ENCODE data around the gene AFAP1. TPM values are rescaled to one million over a fixed set of nuclear protein-coding genes. Genes with fewer than 3 reads are reported as not detected.
A peak's percentile ranks its signal among the peaks of the same experiment; 100 is the strongest.

The AFAP1 gene
- total RNA-seq, 1 donor from 2014 or later = 67.9 TPM

DNA sequence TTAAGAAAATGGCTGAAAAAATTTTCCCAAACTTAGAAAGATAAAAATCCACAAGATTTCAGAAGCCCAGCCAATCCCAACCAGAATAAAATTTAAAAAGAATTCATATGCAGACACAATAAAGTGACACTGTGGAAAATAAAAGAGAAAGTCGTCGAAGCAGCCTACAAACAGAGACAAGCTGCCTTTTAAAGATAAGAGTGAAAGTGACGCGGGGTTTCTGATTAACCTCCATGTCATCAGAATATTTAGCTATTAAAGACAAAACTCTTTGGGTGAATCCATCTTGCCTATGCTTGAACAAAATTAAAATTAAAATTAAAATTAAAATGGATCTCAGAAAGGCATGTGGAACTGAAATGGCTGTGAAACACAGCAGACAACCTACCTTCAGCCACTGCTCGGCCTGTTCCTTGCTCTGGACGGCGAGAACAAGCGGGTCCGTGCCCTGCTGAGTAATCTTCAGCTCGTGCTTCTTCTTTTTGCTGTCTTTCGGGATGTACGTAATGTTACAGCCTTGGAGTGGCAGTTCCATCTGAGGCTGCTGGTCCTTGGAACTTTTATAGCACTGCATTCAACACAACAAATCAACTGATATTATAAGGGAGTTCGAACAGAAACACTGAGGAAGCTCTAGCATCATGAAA lies 101.4 kb downstream of the AFAP1 start:
- DNase-seq (ENCODE audit: low read depth) (no peak), FAIRE-seq (no peak)
- peaks cover 31% of the 10 kb centered on the region for H3K4me1 Mint-ChIP-seq (ENCODE audit: low read depth, unreplicated experiment)
- Histone ChIP-seq H2AFZ (ENCODE audit: low read depth, low read length) (no peak overlapping the region), H4K20me1 (ENCODE audit: insufficient read depth, low read length) (no peaks in the 10 kb centered on the region), H3K9me3 (ENCODE audit: insufficient read depth, low read depth, low read length) (no peaks in the 10 kb centered on the region), H3K36me3 (ENCODE audit: insufficient read depth, low read length) (peaks cover 39% of the 10 kb centered on the region), H3K79me2 (ENCODE audit: insufficient read depth, low read length) (peaks cover 75% of the 10 kb centered on the region), H3K4me1 (ENCODE audit: insufficient read depth, low read length) (peaks cover 21% of the 10 kb centered on the region), H3K4me2 (ENCODE audit: low read length) (no peak overlapping the region), H3K9ac (ENCODE audit: low read length) (no peak overlapping the region), H3K27me3 (ENCODE audit: insufficient read depth, low read length) (no peaks in the 10 kb centered on the region), H3K4me3 (ENCODE audit: insufficient read depth, low read depth, low read length) (no peak overlapping the region), H3K27ac (ENCODE audit: low read depth, low read length) (no peak overlapping the region)
- H3K27me3 Mint-ChIP-seq (ENCODE audit: low read depth, unreplicated experiment) = no peaks in the 10 kb centered on the region
- peaks cover 24% of the 10 kb centered on the region for H3K36me3 Mint-ChIP-seq (ENCODE audit: low read depth, unreplicated experiment)
- peak overlapping the region; percentile 47 for H3K27ac Mint-ChIP-seq (ENCODE audit: unreplicated experiment)
- H3K9me3 Mint-ChIP-seq (ENCODE audit: unreplicated experiment) = peaks cover 2% of the 10 kb centered on the region
- TF ChIP-seq EZH2 (IDR thresholded peaks at IDR 0.05; ENCODE audit: insufficient read depth, low read length) = no peak
- TF ChIP-seq, protein P1, sequence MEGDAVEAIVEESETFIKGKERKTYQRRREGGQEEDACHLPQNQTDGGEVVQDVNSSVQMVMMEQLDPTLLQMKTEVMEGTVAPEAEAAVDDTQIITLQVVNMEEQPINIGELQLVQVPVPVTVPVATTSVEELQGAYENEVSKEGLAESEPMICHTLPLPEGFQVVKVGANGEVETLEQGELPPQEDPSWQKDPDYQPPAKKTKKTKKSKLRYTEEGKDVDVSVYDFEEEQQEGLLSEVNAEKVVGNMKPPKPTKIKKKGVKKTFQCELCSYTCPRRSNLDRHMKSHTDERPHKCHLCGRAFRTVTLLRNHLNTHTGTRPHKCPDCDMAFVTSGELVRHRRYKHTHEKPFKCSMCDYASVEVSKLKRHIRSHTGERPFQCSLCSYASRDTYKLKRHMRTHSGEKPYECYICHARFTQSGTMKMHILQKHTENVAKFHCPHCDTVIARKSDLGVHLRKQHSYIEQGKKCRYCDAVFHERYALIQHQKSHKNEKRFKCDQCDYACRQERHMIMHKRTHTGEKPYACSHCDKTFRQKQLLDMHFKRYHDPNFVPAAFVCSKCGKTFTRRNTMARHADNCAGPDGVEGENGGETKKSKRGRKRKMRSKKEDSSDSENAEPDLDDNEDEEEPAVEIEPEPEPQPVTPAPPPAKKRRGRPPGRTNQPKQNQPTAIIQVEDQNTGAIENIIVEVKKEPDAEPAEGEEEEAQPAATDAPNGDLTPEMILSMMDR (IDR thresholded peaks at IDR 0.05; ENCODE audit: insufficient read depth, low read depth, low read length) = no peak
- no peak overlapping the region for H3K4me3 Mint-ChIP-seq (ENCODE audit: unreplicated experiment)

DNA sequence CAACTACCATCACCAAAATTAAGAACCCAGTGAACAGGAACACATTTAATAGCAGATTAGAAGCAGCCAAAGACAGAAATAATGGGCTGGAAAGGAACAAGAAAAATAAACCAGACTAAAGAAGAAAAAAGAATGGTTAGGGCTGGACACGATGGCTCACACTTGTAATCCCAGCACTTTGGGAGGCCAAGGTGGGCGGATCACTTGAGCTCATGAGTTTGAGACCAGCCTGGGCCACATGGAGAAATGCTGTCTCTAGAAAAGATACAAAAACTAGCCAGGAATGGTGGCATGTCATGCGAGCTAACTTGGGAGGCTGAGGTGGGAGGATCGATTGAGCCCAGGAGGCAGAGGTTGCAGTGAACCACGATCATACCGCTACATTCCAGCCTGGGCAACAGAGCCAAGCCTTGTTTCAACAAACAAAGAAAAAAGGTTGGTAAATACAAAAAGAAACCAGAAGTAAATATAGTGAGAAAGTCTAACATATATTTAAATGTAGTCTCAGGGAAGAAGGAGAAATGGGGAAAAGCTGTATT lies 102.0 kb downstream of the AFAP1 start:
- Histone ChIP-seq H3K36me3 (ENCODE audit: insufficient read depth, low read length) (peaks cover 41% of the 10 kb centered on the region), H3K27ac (ENCODE audit: low read depth, low read length) (peak overlapping the region; percentile 28), H3K4me3 (ENCODE audit: insufficient read depth, low read depth, low read length) (no peak overlapping the region), H3K4me2 (ENCODE audit: low read length) (no peak overlapping the region), H2AFZ (ENCODE audit: low read depth, low read length) (no peak overlapping the region), H3K9me3 (ENCODE audit: insufficient read depth, low read depth, low read length) (no peaks in the 10 kb centered on the region), H3K79me2 (ENCODE audit: insufficient read depth, low read length) (peaks cover 81% of the 10 kb centered on the region), H3K27me3 (ENCODE audit: insufficient read depth, low read length) (no peaks in the 10 kb centered on the region), H4K20me1 (ENCODE audit: insufficient read depth, low read length) (no peaks in the 10 kb centered on the region), H3K4me1 (ENCODE audit: insufficient read depth, low read length) (peaks cover 15% of the 10 kb centered on the region), H3K9ac (ENCODE audit: low read length) (no peak overlapping the region)
- Mint-ChIP-seq H3K9me3 (ENCODE audit: unreplicated experiment) (peaks cover 2% of the 10 kb centered on the region), H3K27me3 (ENCODE audit: low read depth, unreplicated experiment) (no peaks in the 10 kb centered on the region), H3K4me3 (ENCODE audit: unreplicated experiment) (no peak overlapping the region), H3K36me3 (ENCODE audit: low read depth, unreplicated experiment) (peaks cover 30% of the 10 kb centered on the region), H3K4me1 (ENCODE audit: low read depth, unreplicated experiment) (peaks cover 25% of the 10 kb centered on the region), H3K27ac (ENCODE audit: unreplicated experiment) (peak overlapping the region; percentile 47)
- no peak for DNase-seq (ENCODE audit: low read depth)
- no peak for FAIRE-seq
- TF ChIP-seq, protein P1 (IDR thresholded peaks at IDR 0.05; ENCODE audit: insufficient read depth, low read depth, low read length) = no peak
- no peak for TF ChIP-seq EZH2 (IDR thresholded peaks at IDR 0.05; ENCODE audit: insufficient read depth, low read length)

All from astrocyte (in vitro differentiated cells and primary cell).